Testis (tissue), 3 donors: Measurements from ENCODE around the gene TSPAN17. TPM values are rescaled to one million over a fixed set of nuclear protein-coding genes. Genes with fewer than 3 reads are reported as not detected.

Source experiments
- DNase-seq: peaks from one replicate; pipeline ENCODE4 v3.0.0-alpha.2; 2019
- H3K27ac ChIP-seq, 2 donors: fragments of 200-600 bp; sonication (generic); one replicate each; pipeline ENCODE4 v1.5.1; 2019
- H3K27me3 ChIP-seq: fragments of 200-600 bp; sonication (generic); one replicate; pipeline ENCODE4 v1.5.1; 2019
- H3K36me3 ChIP-seq: fragments of 200-600 bp; sonication (generic); one replicate; pipeline ENCODE4 v1.5.1; 2017; ENCODE audit warnings: low read depth; ENCODE audit errors: missing control alignments
- H3K4me1 ChIP-seq: fragments of 200-600 bp; sonication (generic); one replicate; pipeline ENCODE4 v1.5.1; 2019
- H3K4me3 ChIP-seq, 2 donors: fragments of 200-600 bp; sonication (generic); one replicate each; pipeline ENCODE4 v1.5.1; 2017 to 2019
- H3K9me3 ChIP-seq: fragments of 200-600 bp; sonication (generic); one replicate; pipeline ENCODE4 v1.5.1; 2017
- CTCF ChIP-seq, 3 experiments: fragments of 450-650 bp in 2 of 3; fragments of 200-600 bp in 1 of 3; sonication (generic) in 1 of 3; IDR thresholded peaks; one replicate each; pipeline ENCODE4 v1.5.1; 2016 to 2019; ENCODE audit warnings: antibody characterized with exemption in 3 of 3, mild to moderate bottlenecking in 2 of 3, moderate library complexity in 1 of 3
- POLR2A ChIP-seq: fragments of 450-650 bp; IDR thresholded peaks from one replicate; pipeline ENCODE4 v1.6.1; 2017; ENCODE audit warnings: antibody characterized with exemption, mild to moderate bottlenecking, moderate library complexity
- WGBS, 2 donors: methylation state at CpG; one replicate each; pipeline ENCODE4 v1.1.5; 2018; 5-methylcytosine and 5-hydroxymethylcytosine counted together
- intact Hi-C: fragments of 100-400 bp; cut with DNase I; formaldehyde crosslinking; loops from one replicate; pipeline ENCODE4 v1.15.1; 2023; ENCODE audit warnings: low total_unique reads
- polyA plus RNA-seq: library from polyadenylated mRNA; stranded (reverse); fragments of 350-450 nt; fragmentation: Illumina TruSeq; extraction: RNeasy Lipid Tissue Mini Kit (QIAGEN cat#74804); gene quantifications from one replicate; pipeline ENCODE4 v1.2.3, GENCODE V29; 2014; ENCODE audit warnings: low read depth, low replicate concordance; ENCODE audit not compliant: insufficient read depth
- total RNA-seq, 2 donors: library from RNA; depleted of rRNA; stranded (reverse); fragments of >200 nt; gene quantifications; one replicate each; pipeline ENCODE4 v1.2.3, GENCODE V29; 2016

TSPAN17 gene
- total and polyA plus RNA-seq, 3 donors from 2014 or later: 31.7 to 57.0 (median 51.7) TPM

GRCh38 chr5:176611435-176611834 is 35.8 kb upstream of the TSPAN17 start:
- Histone ChIP-seq H3K27ac (no peak overlapping the region), H3K36me3 (no peaks in the 10 kb centered on the region), H3K9me3 (no peaks in the 10 kb centered on the region), H3K27me3 (no peaks in the 10 kb centered on the region), H3K4me3 (no peak overlapping the region), H3K4me1 (peaks cover 4% of the 10 kb centered on the region)
- no peak for TF ChIP-seq POLR2A
- TF ChIP-seq CTCF (IDR thresholded peaks at IDR 0.05): no peak
- DNase-seq: peak; percentile 88
- 10% methylated on average over 10 of the region's 10 CpGs for WGBS, 2 donors
- intact Hi-C loops: no loop called here

GRCh38 chr5:176612008-176612407 is 35.3 kb upstream of the TSPAN17 start:
- Histone ChIP-seq H3K4me1 (peaks cover 4% of the 10 kb centered on the region), H3K4me3 (no peak overlapping the region), H3K27ac (no peak overlapping the region), H3K9me3 (no peaks in the 10 kb centered on the region), H3K36me3 (no peaks in the 10 kb centered on the region), H3K27me3 (no peaks in the 10 kb centered on the region)
- no peak for DNase-seq
- intact Hi-C loops: no loop called here
- WGBS, 2 donors: 85 to 91% methylated on average over 6 of the region's 6 CpGs
- no peak for TF ChIP-seq CTCF (IDR thresholded peaks at IDR 0.05)
- TF ChIP-seq POLR2A: no peak

- H3K4me3 ChIP-seq: no peak overlapping the region
- no peak overlapping the region for H3K27ac ChIP-seq
- intact Hi-C loops: no loop called here
- H3K27me3 ChIP-seq: no peaks in the 10 kb centered on the region
- no peaks in the 10 kb centered on the region for H3K36me3 ChIP-seq
- 54 to 72% methylated on average over 2 of the region's 2 CpGs for WGBS, 2 donors
- TF ChIP-seq POLR2A (no peak), CTCF (IDR thresholded peaks at IDR 0.05) (no peak)
- peaks cover 4% of the 10 kb centered on the region for H3K4me1 ChIP-seq
- H3K9me3 ChIP-seq: no peaks in the 10 kb centered on the region
- no peak for DNase-seq
Measured at GRCh38 chr5:176612855-176613254, 34.4 kb upstream of the TSPAN17 start.

- Histone ChIP-seq H3K36me3 (no peaks in the 10 kb centered on the region), H3K27me3 (no peaks in the 10 kb centered on the region), H3K9me3 (no peaks in the 10 kb centered on the region), H3K4me1 (peaks cover 13% of the 10 kb centered on the region), H3K4me3 (no peak overlapping the region), H3K27ac (no peak overlapping the region)
- WGBS, 2 donors: 63 to 74% methylated on average over 8 of the region's 8 CpGs
- TF ChIP-seq CTCF (IDR thresholded peaks at IDR 0.05) (no peak), POLR2A (no peak)
- intact Hi-C loops: no loop called here
- no peak for DNase-seq
Measured at GRCh38 chr5:176614805-176615478, 32.3 kb upstream of the TSPAN17 start.

GRCh38 chr5:176616511-176616910 is 30.8 kb upstream of the TSPAN17 start:
- Histone ChIP-seq H3K36me3 (no peaks in the 10 kb centered on the region), H3K27ac (no peak overlapping the region), H3K9me3 (no peaks in the 10 kb centered on the region), H3K27me3 (no peaks in the 10 kb centered on the region), H3K4me3 (no peak overlapping the region), H3K4me1 (peaks cover 25% of the 10 kb centered on the region)
- intact Hi-C loops: no loop called here
- WGBS, 2 donors: 68 to 69% methylated on average over 7 of the region's 7 CpGs
- no peak for DNase-seq
- TF ChIP-seq CTCF (IDR thresholded peaks at IDR 0.05) (no peak), POLR2A (no peak)
